Breast epithelium (tissue), 3 donors: ENCODE measurements around the gene RNF167.

ENCODE experiments used
- POLR2A ChIP-seq: fragments of 450-650 bp; IDR thresholded peaks from one replicate; pipeline ENCODE4 v1.6.1; 2016; ENCODE audit warnings: antibody characterized with exemption, mild to moderate bottlenecking, moderate library complexity
- POLR2AphosphoS5 ChIP-seq, 3 donors: sonication (generic); formaldehyde crosslinking; IDR thresholded peaks; one replicate each; pipeline ENCODE4 v1.6.1; 2017; ENCODE audit warnings: antibody characterized with exemption in 3 of 3
- TF ChIP-seq, protein P1 (sequence below), 3 donors: fragments of 450-650 bp; IDR thresholded peaks; one replicate each; pipeline ENCODE4 v1.5.1; 2016 to 2017; ENCODE audit warnings: antibody characterized with exemption in 3 of 3, mild to moderate bottlenecking in 3 of 3, moderate library complexity in 3 of 3

DNA sequence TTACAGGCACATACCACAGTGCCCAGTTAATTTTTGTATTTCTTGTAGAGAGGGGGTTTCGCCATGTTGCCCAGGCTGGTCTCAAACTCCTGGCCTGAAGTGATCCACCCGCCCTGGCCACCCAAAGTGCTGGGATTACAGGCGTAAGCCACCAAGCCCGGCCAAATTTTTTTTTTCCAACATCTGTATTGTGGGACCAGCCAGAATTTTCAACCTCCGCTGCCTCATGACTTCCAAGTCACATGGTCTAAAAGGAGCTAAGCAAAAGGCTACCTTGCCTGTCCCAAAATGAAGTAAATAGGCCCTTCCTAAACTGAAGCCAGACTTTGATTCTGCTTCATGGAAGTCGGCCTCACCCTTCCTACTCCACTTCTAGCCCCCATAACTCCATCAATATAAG lies 31.8 kb downstream of the RNF167 start:
- TF ChIP-seq, protein P1, sequence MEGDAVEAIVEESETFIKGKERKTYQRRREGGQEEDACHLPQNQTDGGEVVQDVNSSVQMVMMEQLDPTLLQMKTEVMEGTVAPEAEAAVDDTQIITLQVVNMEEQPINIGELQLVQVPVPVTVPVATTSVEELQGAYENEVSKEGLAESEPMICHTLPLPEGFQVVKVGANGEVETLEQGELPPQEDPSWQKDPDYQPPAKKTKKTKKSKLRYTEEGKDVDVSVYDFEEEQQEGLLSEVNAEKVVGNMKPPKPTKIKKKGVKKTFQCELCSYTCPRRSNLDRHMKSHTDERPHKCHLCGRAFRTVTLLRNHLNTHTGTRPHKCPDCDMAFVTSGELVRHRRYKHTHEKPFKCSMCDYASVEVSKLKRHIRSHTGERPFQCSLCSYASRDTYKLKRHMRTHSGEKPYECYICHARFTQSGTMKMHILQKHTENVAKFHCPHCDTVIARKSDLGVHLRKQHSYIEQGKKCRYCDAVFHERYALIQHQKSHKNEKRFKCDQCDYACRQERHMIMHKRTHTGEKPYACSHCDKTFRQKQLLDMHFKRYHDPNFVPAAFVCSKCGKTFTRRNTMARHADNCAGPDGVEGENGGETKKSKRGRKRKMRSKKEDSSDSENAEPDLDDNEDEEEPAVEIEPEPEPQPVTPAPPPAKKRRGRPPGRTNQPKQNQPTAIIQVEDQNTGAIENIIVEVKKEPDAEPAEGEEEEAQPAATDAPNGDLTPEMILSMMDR (IDR thresholded peaks at IDR 0.05), result no peak
- TF ChIP-seq POLR2A (no peak), POLR2AphosphoS5 (IDR thresholded peaks at IDR 0.05) (no peak)
